HEK293 (cell line): ENCODE measurements around the gene SNTG2.
A peak's percentile ranks its signal among the peaks of the same experiment; 100 is the strongest.

Experiments used
- CTCF ChIA-PET: fragments of 350-600 bp; formaldehyde crosslinking; extraction: SDS; loops from one replicate; lab custom pipeline; 2021; ENCODE audit warnings: antibody characterized with exemption; lab: Yijun Ruan, JAX
- POLR2A ChIA-PET: fragments of 300-600 bp; formaldehyde crosslinking; extraction: SDS; loops from one replicate; lab custom pipeline; 2020; ENCODE audit warnings: antibody characterized with exemption, inconsistent platforms; lab: Yijun Ruan, JAX
- H3K27ac ChIP-seq: fragments of 200-500 bp; sonication (Bioruptor generic); 2 replicates; pipeline ENCODE4 v1.5.1; 2014; ENCODE audit warnings: low read depth, low read length, control low read depth, inconsistent platforms; ENCODE audit errors: extremely low read depth
- H3K36me3 ChIP-seq, 2 experiments: fragments of 200-500 bp in 1 of 2; sonication (Bioruptor generic) in 1 of 2; 1 replicate in 1 of 2; 2 replicates in 1 of 2; pipeline ENCODE4 v1.5.1; 2014 to 2017; ENCODE audit warnings: inconsistent platforms in 2 of 2, low read length in 2 of 2; ENCODE audit not compliant: control insufficient read depth in 2 of 2, insufficient read depth in 1 of 2
- H3K4me1 ChIP-seq: fragments of 200-500 bp; sonication (Bioruptor generic); 2 replicates; pipeline ENCODE4 v1.5.1; 2014; ENCODE audit warnings: mild to moderate bottlenecking, low read length, inconsistent platforms; ENCODE audit not compliant: control insufficient read depth, insufficient read depth
- H3K4me3 ChIP-seq: 2 replicates; pipeline ENCODE4 v1.5.1; 2011; ENCODE audit warnings: low read depth, mild to moderate bottlenecking, control low read depth, low read length, moderate library complexity
- H3K9me3 ChIP-seq: fragments of 200-500 bp; sonication (Bioruptor generic); 2 replicates; pipeline ENCODE4 v1.5.1; 2014; ENCODE audit warnings: low read depth, low read length, inconsistent platforms; ENCODE audit not compliant: control insufficient read depth, insufficient read depth
- OVOL3 ChIP-seq: fragments of 450-650 bp; formaldehyde crosslinking; IDR thresholded peaks from 2 replicates; pipeline ENCODE4 v1.5.1; 2016; ENCODE audit warnings: missing biosample characterization, missing genetic modification characterization
- ZBTB20 ChIP-seq: fragments of 450-650 bp; formaldehyde crosslinking; IDR thresholded peaks from 2 replicates; pipeline ENCODE4 v1.5.1; 2016; ENCODE audit warnings: missing biosample characterization, missing genetic modification characterization
- ZEB2 ChIP-seq: fragments of 450-650 bp; formaldehyde crosslinking; IDR thresholded peaks from 2 replicates; pipeline ENCODE4 v1.5.1; 2016; ENCODE audit warnings: missing biosample characterization, missing genetic modification characterization
- ZNF214 ChIP-seq: fragments of 450-650 bp; formaldehyde crosslinking; IDR thresholded peaks from 2 replicates; pipeline ENCODE4 v1.5.1; 2017; ENCODE audit warnings: missing biosample characterization, mild to moderate bottlenecking, missing genetic modification characterization, borderline replicate concordance
- ZNF23 ChIP-seq: fragments of 450-650 bp; formaldehyde crosslinking; IDR thresholded peaks from 2 replicates; pipeline ENCODE4 v1.5.1; 2016; ENCODE audit warnings: missing biosample characterization, missing genetic modification characterization, borderline replicate concordance
- TF ChIP-seq, protein P1 (sequence below): fragments of 450-650 bp; formaldehyde crosslinking; IDR thresholded peaks from 2 replicates; pipeline ENCODE4 v1.5.1; 2016; ENCODE audit warnings: missing biosample characterization, missing genetic modification characterization
- TF ChIP-seq, protein P2 (sequence below): fragments of 450-650 bp; formaldehyde crosslinking; IDR thresholded peaks from 2 replicates; pipeline ENCODE4 v1.5.1; 2016; ENCODE audit warnings: missing biosample characterization, missing genetic modification characterization
- TF ChIP-seq, protein P3 (sequence below): fragments of 450-650 bp; formaldehyde crosslinking; IDR thresholded peaks from 2 replicates; pipeline ENCODE4 v1.5.1; 2016; ENCODE audit warnings: missing biosample characterization, missing genetic modification characterization
- TF ChIP-seq, protein P4 (sequence below): fragments of 450-650 bp; formaldehyde crosslinking; IDR thresholded peaks from 2 replicates; pipeline ENCODE4 v1.5.1; 2016; ENCODE audit warnings: missing biosample characterization, missing genetic modification characterization, borderline replicate concordance
- TF ChIP-seq, protein P5 (sequence below): fragments of 450-650 bp; formaldehyde crosslinking; IDR thresholded peaks from 2 replicates; pipeline ENCODE4 v1.5.1; 2017; ENCODE audit warnings: missing biosample characterization, missing genetic modification characterization

The SNTG2 gene

DNA sequence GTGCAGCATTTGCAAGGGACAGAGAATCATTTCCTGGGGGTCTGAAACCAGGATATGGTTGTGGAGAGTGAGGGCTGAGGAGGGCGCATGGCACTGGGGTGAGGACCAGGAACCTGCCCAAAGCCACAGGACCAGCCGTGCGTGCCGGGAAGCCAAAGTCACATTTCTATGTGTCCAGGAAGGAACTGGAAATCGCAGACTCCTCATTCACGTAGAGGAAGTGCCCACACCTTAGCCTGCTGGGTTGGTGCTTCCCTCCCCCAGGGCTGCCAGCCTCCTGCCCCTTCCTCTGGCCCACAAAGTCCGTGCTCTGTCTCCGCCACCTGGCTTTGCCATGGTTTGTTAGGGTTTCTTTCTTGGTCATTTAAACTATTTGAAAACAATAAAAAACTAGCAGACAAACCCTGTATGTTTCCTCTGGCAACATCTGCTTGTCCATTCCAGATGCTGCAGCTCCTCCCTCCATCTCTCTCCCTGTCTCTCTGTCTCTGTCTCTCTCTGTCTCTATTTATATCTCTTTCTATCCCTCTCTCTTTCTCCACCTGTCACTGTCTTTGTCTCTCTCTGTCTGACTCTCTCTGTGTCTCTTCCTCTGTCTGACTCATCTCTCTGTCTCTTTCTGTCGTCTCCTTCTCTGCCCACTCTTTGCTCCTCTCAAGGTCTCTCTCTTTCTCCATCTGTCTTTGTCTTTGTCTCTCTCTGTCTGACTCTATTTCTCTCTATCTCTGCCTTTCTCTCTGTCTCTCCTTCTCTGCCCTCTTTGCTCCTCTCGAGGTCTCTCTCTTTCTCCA lies 299.4 kb downstream of the SNTG2 start (continued):
- TF ChIP-seq, protein P1, sequence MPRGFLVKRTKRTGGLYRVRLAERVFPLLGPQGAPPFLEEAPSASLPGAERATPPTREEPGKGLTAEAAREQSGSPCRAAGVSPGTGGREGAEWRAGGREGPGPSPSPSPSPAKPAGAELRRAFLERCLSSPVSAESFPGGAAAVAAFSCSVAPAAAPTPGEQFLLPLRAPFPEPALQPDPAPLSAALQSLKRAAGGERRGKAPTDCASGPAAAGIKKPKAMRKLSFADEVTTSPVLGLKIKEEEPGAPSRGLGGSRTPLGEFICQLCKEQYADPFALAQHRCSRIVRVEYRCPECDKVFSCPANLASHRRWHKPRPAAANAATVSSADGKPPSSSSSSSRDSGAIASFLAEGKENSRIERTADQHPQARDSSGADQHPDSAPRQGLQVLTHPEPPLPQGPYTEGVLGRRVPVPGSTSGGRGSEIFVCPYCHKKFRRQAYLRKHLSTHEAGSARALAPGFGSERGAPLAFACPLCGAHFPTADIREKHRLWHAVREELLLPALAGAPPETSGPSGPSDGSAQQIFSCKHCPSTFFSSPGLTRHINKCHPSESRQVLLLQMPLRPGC (tag by site-specific recombination): no peak

DNA sequence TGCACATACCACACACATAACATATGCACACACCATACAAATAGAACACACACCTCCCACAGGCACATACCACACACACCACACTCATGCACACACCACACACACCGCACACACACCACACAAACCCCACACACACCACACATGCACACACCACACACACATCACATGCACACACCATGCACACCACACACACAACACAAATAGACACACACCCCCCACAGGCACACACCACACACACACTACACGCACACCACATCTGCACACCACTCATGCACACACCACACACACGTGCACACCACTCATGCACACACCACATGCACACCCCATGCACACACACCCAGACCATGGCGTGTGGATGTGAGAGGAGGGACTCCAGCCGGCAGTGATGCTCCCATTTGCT lies 300.9 kb downstream of the SNTG2 start:
- Histone ChIP-seq H3K9me3 (no peaks in the 10 kb centered on the region), H3K27ac (no peak overlapping the region), H3K36me3 (no peaks in the 10 kb centered on the region), H3K4me1 (no peaks in the 10 kb centered on the region), H3K4me3 (no peak overlapping the region)
- POLR2A ChIA-PET: no interaction called here
- no peak for TF ChIP-seq ZEB2 (tag by site-specific recombination)
- no peak for TF ChIP-seq OVOL3 (tag by site-specific recombination)
- no peak for TF ChIP-seq ZNF214 (tag by site-specific recombination)
- no peak for TF ChIP-seq ZBTB20
- TF ChIP-seq ZNF23 (tag by site-specific recombination): no peak
- TF ChIP-seq, protein P2, sequence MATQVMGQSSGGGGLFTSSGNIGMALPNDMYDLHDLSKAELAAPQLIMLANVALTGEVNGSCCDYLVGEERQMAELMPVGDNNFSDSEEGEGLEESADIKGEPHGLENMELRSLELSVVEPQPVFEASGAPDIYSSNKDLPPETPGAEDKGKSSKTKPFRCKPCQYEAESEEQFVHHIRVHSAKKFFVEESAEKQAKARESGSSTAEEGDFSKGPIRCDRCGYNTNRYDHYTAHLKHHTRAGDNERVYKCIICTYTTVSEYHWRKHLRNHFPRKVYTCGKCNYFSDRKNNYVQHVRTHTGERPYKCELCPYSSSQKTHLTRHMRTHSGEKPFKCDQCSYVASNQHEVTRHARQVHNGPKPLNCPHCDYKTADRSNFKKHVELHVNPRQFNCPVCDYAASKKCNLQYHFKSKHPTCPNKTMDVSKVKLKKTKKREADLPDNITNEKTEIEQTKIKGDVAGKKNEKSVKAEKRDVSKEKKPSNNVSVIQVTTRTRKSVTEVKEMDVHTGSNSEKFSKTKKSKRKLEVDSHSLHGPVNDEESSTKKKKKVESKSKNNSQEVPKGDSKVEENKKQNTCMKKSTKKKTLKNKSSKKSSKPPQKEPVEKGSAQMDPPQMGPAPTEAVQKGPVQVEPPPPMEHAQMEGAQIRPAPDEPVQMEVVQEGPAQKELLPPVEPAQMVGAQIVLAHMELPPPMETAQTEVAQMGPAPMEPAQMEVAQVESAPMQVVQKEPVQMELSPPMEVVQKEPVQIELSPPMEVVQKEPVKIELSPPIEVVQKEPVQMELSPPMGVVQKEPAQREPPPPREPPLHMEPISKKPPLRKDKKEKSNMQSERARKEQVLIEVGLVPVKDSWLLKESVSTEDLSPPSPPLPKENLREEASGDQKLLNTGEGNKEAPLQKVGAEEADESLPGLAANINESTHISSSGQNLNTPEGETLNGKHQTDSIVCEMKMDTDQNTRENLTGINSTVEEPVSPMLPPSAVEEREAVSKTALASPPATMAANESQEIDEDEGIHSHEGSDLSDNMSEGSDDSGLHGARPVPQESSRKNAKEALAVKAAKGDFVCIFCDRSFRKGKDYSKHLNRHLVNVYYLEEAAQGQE (tag by site-specific recombination): no peak
- TF ChIP-seq, protein P3, sequence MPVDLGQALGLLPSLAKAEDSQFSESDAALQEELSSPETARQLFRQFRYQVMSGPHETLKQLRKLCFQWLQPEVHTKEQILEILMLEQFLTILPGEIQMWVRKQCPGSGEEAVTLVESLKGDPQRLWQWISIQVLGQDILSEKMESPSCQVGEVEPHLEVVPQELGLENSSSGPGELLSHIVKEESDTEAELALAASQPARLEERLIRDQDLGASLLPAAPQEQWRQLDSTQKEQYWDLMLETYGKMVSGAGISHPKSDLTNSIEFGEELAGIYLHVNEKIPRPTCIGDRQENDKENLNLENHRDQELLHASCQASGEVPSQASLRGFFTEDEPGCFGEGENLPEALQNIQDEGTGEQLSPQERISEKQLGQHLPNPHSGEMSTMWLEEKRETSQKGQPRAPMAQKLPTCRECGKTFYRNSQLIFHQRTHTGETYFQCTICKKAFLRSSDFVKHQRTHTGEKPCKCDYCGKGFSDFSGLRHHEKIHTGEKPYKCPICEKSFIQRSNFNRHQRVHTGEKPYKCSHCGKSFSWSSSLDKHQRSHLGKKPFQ (tag by site-specific recombination): 0 out of 2 replicates have a peak, but pooled peaks have one; percentile 28
- TF ChIP-seq, protein P4, sequence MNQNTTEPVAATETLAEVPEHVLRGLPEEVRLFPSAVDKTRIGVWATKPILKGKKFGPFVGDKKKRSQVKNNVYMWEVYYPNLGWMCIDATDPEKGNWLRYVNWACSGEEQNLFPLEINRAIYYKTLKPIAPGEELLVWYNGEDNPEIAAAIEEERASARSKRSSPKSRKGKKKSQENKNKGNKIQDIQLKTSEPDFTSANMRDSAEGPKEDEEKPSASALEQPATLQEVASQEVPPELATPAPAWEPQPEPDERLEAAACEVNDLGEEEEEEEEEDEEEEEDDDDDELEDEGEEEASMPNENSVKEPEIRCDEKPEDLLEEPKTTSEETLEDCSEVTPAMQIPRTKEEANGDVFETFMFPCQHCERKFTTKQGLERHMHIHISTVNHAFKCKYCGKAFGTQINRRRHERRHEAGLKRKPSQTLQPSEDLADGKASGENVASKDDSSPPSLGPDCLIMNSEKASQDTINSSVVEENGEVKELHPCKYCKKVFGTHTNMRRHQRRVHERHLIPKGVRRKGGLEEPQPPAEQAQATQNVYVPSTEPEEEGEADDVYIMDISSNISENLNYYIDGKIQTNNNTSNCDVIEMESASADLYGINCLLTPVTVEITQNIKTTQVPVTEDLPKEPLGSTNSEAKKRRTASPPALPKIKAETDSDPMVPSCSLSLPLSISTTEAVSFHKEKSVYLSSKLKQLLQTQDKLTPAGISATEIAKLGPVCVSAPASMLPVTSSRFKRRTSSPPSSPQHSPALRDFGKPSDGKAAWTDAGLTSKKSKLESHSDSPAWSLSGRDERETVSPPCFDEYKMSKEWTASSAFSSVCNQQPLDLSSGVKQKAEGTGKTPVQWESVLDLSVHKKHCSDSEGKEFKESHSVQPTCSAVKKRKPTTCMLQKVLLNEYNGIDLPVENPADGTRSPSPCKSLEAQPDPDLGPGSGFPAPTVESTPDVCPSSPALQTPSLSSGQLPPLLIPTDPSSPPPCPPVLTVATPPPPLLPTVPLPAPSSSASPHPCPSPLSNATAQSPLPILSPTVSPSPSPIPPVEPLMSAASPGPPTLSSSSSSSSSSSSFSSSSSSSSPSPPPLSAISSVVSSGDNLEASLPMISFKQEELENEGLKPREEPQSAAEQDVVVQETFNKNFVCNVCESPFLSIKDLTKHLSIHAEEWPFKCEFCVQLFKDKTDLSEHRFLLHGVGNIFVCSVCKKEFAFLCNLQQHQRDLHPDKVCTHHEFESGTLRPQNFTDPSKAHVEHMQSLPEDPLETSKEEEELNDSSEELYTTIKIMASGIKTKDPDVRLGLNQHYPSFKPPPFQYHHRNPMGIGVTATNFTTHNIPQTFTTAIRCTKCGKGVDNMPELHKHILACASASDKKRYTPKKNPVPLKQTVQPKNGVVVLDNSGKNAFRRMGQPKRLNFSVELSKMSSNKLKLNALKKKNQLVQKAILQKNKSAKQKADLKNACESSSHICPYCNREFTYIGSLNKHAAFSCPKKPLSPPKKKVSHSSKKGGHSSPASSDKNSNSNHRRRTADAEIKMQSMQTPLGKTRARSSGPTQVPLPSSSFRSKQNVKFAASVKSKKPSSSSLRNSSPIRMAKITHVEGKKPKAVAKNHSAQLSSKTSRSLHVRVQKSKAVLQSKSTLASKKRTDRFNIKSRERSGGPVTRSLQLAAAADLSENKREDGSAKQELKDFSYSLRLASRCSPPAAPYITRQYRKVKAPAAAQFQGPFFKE: no peak
- TF ChIP-seq, protein P5, sequence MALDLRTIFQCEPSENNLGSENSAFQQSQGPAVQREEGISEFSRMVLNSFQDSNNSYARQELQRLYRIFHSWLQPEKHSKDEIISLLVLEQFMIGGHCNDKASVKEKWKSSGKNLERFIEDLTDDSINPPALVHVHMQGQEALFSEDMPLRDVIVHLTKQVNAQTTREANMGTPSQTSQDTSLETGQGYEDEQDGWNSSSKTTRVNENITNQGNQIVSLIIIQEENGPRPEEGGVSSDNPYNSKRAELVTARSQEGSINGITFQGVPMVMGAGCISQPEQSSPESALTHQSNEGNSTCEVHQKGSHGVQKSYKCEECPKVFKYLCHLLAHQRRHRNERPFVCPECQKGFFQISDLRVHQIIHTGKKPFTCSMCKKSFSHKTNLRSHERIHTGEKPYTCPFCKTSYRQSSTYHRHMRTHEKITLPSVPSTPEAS (tag by site-specific recombination): peak; percentile 62; the same call in 1 of the 2 replicates
- CTCF ChIA-PET: interaction anchor here (0.6 kb wide), 1 partner anchor 14 kb away, joined by 3 read pairs; no protein-coding TSS in a partner anchor
